Spleen (tissue), 11 donors: ENCODE data around the gene TTC21A. TPM values are rescaled to one million over a fixed set of nuclear protein-coding genes. Genes with fewer than 3 reads are reported as not detected.

Source experiments
- DNase-seq: peaks from one replicate; pipeline ENCODE4 v3.0.0-alpha.2; 2020
- H3K27ac ChIP-seq, 8 donors: fragments of 200-600 bp; sonication (generic) in 7 of 8; 1 replicate in 4 of 8; 2 replicates in 4 of 8; pipeline versions ENCODE4 v1.5.0 to v1.8.0; 2016 to 2021; ENCODE audit warnings: inconsistent platforms in 4 of 8, mild to moderate bottlenecking in 4 of 8, moderate library complexity in 1 of 8
- H3K27me3 ChIP-seq, 7 donors: fragments of 200-600 bp; sonication (generic) in 6 of 7; replicated peaks in 1 of 7; 1 replicate in 4 of 7; 2 replicates in 3 of 7; pipeline versions ENCODE4 v1.5.0 to v1.8.0; 2016 to 2021; ENCODE audit warnings: inconsistent platforms in 3 of 7, mild to moderate bottlenecking in 1 of 7
- H3K36me3 ChIP-seq, 6 donors: fragments of 200-600 bp; sonication (generic) in 5 of 6; 1 replicate in 4 of 6; 2 replicates in 2 of 6; pipeline versions ENCODE4 v1.5.0 to v1.8.0; 2016 to 2021; ENCODE audit warnings: inconsistent platforms in 2 of 6
- H3K4me1 ChIP-seq, 6 donors: fragments of 200-600 bp; sonication (generic) in 5 of 6; 1 replicate in 3 of 6; 2 replicates in 3 of 6; pipeline versions ENCODE4 v1.5.0 to v1.8.0; 2016 to 2021; ENCODE audit warnings: inconsistent platforms in 3 of 6
- H3K4me3 ChIP-seq, 8 donors: fragments of 200-600 bp; sonication (generic) in 7 of 8; 1 replicate in 4 of 8; 2 replicates in 4 of 8; pipeline versions ENCODE4 v1.5.0 to v1.8.0; 2016 to 2021; ENCODE audit warnings: inconsistent platforms in 4 of 8, mild to moderate bottlenecking in 4 of 8, moderate library complexity in 2 of 8
- H3K9me3 ChIP-seq, 8 donors: fragments of 200-600 bp; sonication (generic) in 7 of 8; 1 replicate in 4 of 8; 2 replicates in 4 of 8; pipeline versions ENCODE4 v1.5.0 to v1.8.0; 2016 to 2021; ENCODE audit warnings: inconsistent platforms in 4 of 8
- POLR2A ChIP-seq, 3 donors: fragments of 450-650 bp; IDR thresholded peaks; one replicate each; pipeline ENCODE4 v1.5.1; 2017; ENCODE audit warnings: antibody characterized with exemption in 3 of 3, mild to moderate bottlenecking in 1 of 3
- POLR2AphosphoS5 ChIP-seq, 3 donors: sonication (generic); formaldehyde crosslinking; IDR thresholded peaks; one replicate each; pipeline ENCODE4 v1.5.1; 2017; ENCODE audit warnings: antibody characterized with exemption in 3 of 3
- WGBS, 5 donors: extraction: QIAGEN DNeasy Blood & Tissue Kit in 3 of 5; methylation state at CpG; one replicate each; pipeline versions ENCODE4 v1.1.5 to v1.1.7; 2013 to 2018; 5-methylcytosine and 5-hydroxymethylcytosine counted together
- intact Hi-C: fragments of 100-400 bp; cut with DNase I; formaldehyde crosslinking; loops from one replicate; pipeline ENCODE4 v1.15.0; 2023; ENCODE audit warnings: low total_unique reads
- polyA plus RNA-seq, 3 donors: library from polyadenylated mRNA; stranded (reverse); fragments of 200-250 nt; gene quantifications; one replicate each; pipeline ENCODE4 v1.2.1, GENCODE V29; 2013
- total RNA-seq, 7 donors: library from RNA; depleted of rRNA in 3 of 7; stranded (reverse); fragments of >200 nt in 3 of 7; fragmentation: NEBNext Ultra II Directional in 4 of 7; extraction: Animal tissue kit (Norgen Biotek cat#: 25700) in 4 of 7; gene quantifications; one replicate each; pipeline versions ENCODE4 v1.1.0 to v1.2.1, GENCODE V29; 2016 to 2021
- TF ChIP-seq, protein P1 (sequence below), 11 experiments: fragments of 200-600 bp in 7 of 11; fragments of 450-650 bp in 4 of 11; sonication (generic) in 4 of 11; IDR thresholded peaks in 8 of 11; conservative IDR thresholded peaks in 3 of 11; 1 replicate in 7 of 11; 2 replicates in 4 of 11; pipeline versions ENCODE4 v1.4.0 to v1.8.0; 2016 to 2021; ENCODE audit warnings: antibody characterized with exemption in 11 of 11, inconsistent platforms in 4 of 11, mild to moderate bottlenecking in 1 of 11
- donor health status: healthy with polysubstance abuse.
- donor health status: DM: no; HTN: no; CAD: no; lungs with moderate emphysema.
- donor health status: DM: no; HTN: no; CAD: no.
- donor health status: Bipolar disorder and iron deficiency.
- donor health status: healthy.
- donor health status: DM: no; HTN: no; CAD: no.
- donor health status: DM: yes; HTN: yes; CAD: no.

The TTC21A gene
- total and polyA plus RNA-seq, 10 donors, result 11.6 to 34.3 (median 16.0) TPM

DNA sequence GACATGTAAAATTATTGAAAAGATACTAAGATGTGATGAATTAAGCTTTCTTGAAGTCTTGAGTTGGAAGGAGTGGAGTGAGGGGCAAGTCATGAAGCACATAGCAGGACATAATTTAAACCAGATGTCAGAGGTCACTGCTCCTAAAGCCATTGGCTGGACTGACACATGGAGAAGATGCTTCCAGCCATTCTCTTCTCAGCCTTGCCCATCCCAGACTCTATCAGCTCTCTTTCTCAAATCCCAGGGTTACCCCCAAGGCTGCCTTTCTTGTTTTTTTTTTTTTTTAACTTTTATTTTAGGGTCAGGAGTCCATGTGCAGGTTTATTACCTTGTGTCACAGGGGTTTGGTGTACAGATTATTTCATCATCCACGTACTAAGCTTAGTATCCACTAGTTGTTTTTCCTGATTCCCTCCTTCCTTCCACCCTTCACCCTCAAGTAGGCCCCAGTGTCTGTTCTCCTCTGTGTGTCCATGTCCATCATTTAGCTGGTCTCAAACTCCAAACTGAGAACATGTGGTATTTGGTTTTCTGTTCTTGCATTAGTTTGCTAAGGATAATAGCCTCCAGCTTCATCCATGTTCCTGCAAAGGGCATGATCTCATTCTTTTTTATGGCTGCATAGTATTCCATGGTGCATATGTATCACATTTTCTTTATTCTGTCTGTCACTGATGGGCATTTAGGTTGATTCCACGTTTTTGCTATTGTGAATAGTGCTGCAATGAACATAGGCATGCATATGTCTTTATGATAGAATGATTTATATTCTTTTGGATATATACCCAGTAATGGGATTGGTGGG lies 66.0 kb downstream of the TTC21A start:
- H3K27me3 ChIP-seq, result no peaks in the 10 kb centered on the region
- TF ChIP-seq, protein P1, sequence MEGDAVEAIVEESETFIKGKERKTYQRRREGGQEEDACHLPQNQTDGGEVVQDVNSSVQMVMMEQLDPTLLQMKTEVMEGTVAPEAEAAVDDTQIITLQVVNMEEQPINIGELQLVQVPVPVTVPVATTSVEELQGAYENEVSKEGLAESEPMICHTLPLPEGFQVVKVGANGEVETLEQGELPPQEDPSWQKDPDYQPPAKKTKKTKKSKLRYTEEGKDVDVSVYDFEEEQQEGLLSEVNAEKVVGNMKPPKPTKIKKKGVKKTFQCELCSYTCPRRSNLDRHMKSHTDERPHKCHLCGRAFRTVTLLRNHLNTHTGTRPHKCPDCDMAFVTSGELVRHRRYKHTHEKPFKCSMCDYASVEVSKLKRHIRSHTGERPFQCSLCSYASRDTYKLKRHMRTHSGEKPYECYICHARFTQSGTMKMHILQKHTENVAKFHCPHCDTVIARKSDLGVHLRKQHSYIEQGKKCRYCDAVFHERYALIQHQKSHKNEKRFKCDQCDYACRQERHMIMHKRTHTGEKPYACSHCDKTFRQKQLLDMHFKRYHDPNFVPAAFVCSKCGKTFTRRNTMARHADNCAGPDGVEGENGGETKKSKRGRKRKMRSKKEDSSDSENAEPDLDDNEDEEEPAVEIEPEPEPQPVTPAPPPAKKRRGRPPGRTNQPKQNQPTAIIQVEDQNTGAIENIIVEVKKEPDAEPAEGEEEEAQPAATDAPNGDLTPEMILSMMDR (IDR thresholded peaks at IDR 0.05 in 8 of 11, conservative IDR thresholded peaks at IDR 0.05 in 3 of 11), result no peak
- no peak overlapping the region for H3K4me3 ChIP-seq
- H3K27ac ChIP-seq, result no peak overlapping the region
- WGBS, 5 donors, result 63 to 85% (median 80%) methylated on average over 2 of the region's 2 CpGs
- peaks cover 7 to 24% (median 16%) of the 10 kb centered on the region in 6 donors for H3K4me1 ChIP-seq
- DNase-seq, result no peak
- intact Hi-C loops, result no loop called here
- no peaks in the 10 kb centered on the region for H3K36me3 ChIP-seq
- H3K9me3 ChIP-seq, result no peaks in the 10 kb centered on the region

DNA sequence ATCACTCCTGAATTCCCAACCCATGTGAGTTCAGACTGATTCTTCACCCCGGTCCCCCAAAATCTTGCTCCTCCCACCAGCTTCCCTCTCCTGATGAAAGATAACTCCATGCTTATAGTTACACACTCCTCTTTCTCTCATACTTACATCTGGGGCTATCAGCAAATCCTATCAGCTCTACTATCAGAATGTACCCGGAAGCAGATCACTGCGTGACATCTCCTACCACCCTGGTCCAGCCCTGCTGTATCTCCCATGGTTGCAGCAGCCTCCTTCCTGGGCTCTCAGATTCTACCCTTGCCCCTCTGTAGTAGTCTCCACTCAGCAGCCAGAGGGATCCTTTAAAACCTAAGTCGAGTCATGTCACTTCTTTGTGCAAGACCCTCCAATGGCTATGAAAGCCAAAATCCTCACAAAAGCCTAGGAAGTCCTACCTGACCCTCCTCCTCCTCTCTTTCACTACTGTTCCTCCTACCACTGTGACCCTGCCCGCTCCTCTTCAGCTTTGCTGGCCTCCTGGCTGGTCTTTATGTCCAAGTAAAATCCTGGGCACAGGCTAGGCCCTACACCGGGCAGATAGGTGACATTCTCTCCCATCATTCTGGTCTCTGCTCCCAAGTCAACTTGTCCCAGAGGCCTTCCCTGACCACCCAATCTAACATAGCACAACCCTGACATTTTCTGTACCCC lies 68.7 kb downstream of the TTC21A start:
- TF ChIP-seq POLR2AphosphoS5 (IDR thresholded peaks at IDR 0.05), result no peak
- TF ChIP-seq POLR2A (IDR thresholded peaks at IDR 0.05), result no peak
- TF ChIP-seq, protein P1 (IDR thresholded peaks at IDR 0.05 in 8 of 11, conservative IDR thresholded peaks at IDR 0.05 in 3 of 11), result no peak
- no peaks in the 10 kb centered on the region for H3K36me3 ChIP-seq
- peak overlapping the region in 5 of 8 donors; percentile 84 to 90 (median 87) for H3K27ac ChIP-seq
- H3K27me3 ChIP-seq, result no peaks in the 10 kb centered on the region
- H3K4me3 ChIP-seq, result no peak overlapping the region
- 91 to 98% (median 95%) methylated on average over 6 of the region's 6 CpGs for WGBS, 5 donors
- intact Hi-C loops, result no loop called here
- no peaks in the 10 kb centered on the region for H3K9me3 ChIP-seq
- peaks cover 14 to 50% (median 40%) of the 10 kb centered on the region in 6 donors for H3K4me1 ChIP-seq
- no peak for DNase-seq

DNA sequence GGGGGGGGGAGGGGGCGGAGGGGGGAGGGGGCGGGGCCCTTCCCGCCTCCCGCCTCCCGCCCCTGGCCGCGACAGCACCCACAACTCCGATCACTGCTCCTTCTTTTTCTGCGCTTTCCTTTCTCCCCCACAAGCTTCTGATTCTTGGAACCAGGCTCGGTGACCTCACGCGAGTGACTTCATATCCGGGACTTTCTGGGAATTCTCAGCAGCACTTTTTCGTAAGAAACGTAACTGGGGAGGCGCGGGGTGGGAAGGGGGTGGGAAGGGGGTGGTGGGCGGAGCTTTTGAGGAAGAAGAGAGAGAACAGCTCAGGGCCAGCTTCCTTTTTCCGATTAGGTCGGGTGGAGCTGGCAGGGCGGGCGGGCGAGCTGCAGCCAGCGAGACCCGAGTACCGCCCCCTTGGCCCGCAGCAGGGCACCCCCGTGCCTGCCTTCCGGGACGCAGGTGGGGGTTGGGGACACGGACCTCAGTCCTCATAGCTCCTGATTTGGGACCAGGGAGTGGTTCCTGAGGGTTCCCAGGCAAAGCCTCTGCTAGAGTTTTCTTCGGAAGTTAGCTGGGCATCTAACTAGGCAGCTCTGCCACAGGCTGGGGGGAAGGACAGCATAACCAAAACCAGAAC lies 70.3 kb downstream of the TTC21A start:
- Histone ChIP-seq H3K4me3 (peak overlapping the region; percentile 16 to 67 (median 34)), H3K36me3 (no peaks in the 10 kb centered on the region), H3K27ac (peak overlapping the region; percentile 70 to 90 (median 86)), H3K27me3 (no peaks in the 10 kb centered on the region), H3K4me1 (peaks cover 14 to 56% (median 44%) of the 10 kb centered on the region in 6 donors), H3K9me3 (no peaks in the 10 kb centered on the region)
- peak; percentile 96 for DNase-seq
- 0 to 2% (median 1%) methylated on average over 24 to 31 of the region's 32 CpGs for WGBS, 5 donors
- intact Hi-C loops, result no loop called here
- TF ChIP-seq POLR2AphosphoS5 (IDR thresholded peaks at IDR 0.05), result peak; percentile 87 to 94 (median 90)
- TF ChIP-seq POLR2A (IDR thresholded peaks at IDR 0.05), result peak in 1 of 3 donors; percentile 62
- TF ChIP-seq, protein P1 (IDR thresholded peaks at IDR 0.05 in 8 of 11, conservative IDR thresholded peaks at IDR 0.05 in 3 of 11), result peak in 1 of 11 experiments; percentile 2
